Measurements from ENCODE around the gene COX17. TPM values are rescaled to one million over a fixed set of nuclear protein-coding genes. Genes with fewer than 3 reads are reported as not detected.

The COX17 gene
- total RNA-seq, 1 donor from 2014 or later: 16.9 TPM

DNA sequence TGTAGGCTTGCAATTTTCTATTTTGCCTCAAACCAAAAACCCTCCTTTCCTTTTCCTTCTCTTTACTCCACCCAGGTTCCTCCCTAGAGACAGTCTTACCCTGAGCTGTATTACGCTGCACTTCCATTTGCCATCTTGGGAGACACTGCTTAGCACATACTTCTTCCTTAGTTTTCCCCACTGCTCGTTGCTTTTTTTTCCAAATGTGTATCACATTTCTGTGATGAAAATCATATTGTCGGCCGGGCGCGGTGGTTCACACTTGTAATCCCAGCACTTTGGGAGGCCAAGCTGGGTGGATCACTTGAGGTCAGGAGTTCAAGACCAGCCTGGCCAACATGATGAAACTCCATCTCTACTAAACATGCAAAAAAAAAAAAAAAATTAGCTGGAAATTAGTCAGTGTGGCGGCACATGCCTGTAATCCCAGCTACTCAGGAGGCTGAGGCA, 46.3 kb downstream of the COX17 start:
- H3K27ac Mint-ChIP-seq (ENCODE audit: unreplicated experiment): no peak overlapping the region
- H3K4me3 Mint-ChIP-seq (ENCODE audit: unreplicated experiment): no peak overlapping the region
- H3K4me1 Mint-ChIP-seq (ENCODE audit: unreplicated experiment): peaks cover 5% of the 10 kb centered on the region

GRCh38 chr3:119630128-119630879, 46.9 kb downstream of the COX17 start:
- Mint-ChIP-seq H3K36me3 (ENCODE audit: low read depth, unreplicated experiment) (no peaks in the 10 kb centered on the region), H3K4me1 (ENCODE audit: unreplicated experiment) (peaks cover 7% of the 10 kb centered on the region), H3K9me3 (ENCODE audit: unreplicated experiment) (no peaks in the 10 kb centered on the region), H3K27ac (ENCODE audit: unreplicated experiment) (no peak overlapping the region), H3K4me3 (ENCODE audit: unreplicated experiment) (no peak overlapping the region), H3K27me3 (ENCODE audit: unreplicated experiment) (peaks cover 7% of the 10 kb centered on the region)
- no peak for DNase-seq (ENCODE audit: low spot score)
- TF ChIP-seq, protein P1, sequence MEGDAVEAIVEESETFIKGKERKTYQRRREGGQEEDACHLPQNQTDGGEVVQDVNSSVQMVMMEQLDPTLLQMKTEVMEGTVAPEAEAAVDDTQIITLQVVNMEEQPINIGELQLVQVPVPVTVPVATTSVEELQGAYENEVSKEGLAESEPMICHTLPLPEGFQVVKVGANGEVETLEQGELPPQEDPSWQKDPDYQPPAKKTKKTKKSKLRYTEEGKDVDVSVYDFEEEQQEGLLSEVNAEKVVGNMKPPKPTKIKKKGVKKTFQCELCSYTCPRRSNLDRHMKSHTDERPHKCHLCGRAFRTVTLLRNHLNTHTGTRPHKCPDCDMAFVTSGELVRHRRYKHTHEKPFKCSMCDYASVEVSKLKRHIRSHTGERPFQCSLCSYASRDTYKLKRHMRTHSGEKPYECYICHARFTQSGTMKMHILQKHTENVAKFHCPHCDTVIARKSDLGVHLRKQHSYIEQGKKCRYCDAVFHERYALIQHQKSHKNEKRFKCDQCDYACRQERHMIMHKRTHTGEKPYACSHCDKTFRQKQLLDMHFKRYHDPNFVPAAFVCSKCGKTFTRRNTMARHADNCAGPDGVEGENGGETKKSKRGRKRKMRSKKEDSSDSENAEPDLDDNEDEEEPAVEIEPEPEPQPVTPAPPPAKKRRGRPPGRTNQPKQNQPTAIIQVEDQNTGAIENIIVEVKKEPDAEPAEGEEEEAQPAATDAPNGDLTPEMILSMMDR (IDR thresholded peaks at IDR 0.05; ENCODE audit: unreplicated experiment): no peak

More for the DNA sequence above, 46.3 kb downstream of the COX17 start:
- peaks cover 4% of the 10 kb centered on the region for H3K27me3 Mint-ChIP-seq (ENCODE audit: unreplicated experiment)
- TF ChIP-seq, protein P1 (IDR thresholded peaks at IDR 0.05; ENCODE audit: unreplicated experiment): no peak
- no peaks in the 10 kb centered on the region for H3K36me3 Mint-ChIP-seq (ENCODE audit: low read depth, unreplicated experiment)
- H3K9me3 Mint-ChIP-seq (ENCODE audit: unreplicated experiment): no peaks in the 10 kb centered on the region
- DNase-seq (ENCODE audit: low spot score): no peak

GRCh38 chr3:119628816-119629445, 48.3 kb downstream of the COX17 start:
- Mint-ChIP-seq H3K36me3 (ENCODE audit: low read depth, unreplicated experiment) (no peaks in the 10 kb centered on the region), H3K27ac (ENCODE audit: unreplicated experiment) (no peak overlapping the region), H3K27me3 (ENCODE audit: unreplicated experiment) (peaks cover 8% of the 10 kb centered on the region), H3K9me3 (ENCODE audit: unreplicated experiment) (no peaks in the 10 kb centered on the region), H3K4me3 (ENCODE audit: unreplicated experiment) (no peak overlapping the region), H3K4me1 (ENCODE audit: unreplicated experiment) (peaks cover 7% of the 10 kb centered on the region)
- TF ChIP-seq, protein P1 (IDR thresholded peaks at IDR 0.05; ENCODE audit: unreplicated experiment): no peak
- DNase-seq (ENCODE audit: low spot score): no peak

GRCh38 chr3:119628390-119628789, 48.8 kb downstream of the COX17 start:
- Mint-ChIP-seq H3K27ac (ENCODE audit: unreplicated experiment) (no peak overlapping the region), H3K36me3 (ENCODE audit: low read depth, unreplicated experiment) (no peaks in the 10 kb centered on the region), H3K27me3 (ENCODE audit: unreplicated experiment) (peaks cover 8% of the 10 kb centered on the region), H3K9me3 (ENCODE audit: unreplicated experiment) (no peaks in the 10 kb centered on the region), H3K4me3 (ENCODE audit: unreplicated experiment) (no peak overlapping the region), H3K4me1 (ENCODE audit: unreplicated experiment) (peaks cover 7% of the 10 kb centered on the region)
- TF ChIP-seq, protein P1 (IDR thresholded peaks at IDR 0.05; ENCODE audit: unreplicated experiment): no peak
- DNase-seq (ENCODE audit: low spot score): no peak

DNA sequence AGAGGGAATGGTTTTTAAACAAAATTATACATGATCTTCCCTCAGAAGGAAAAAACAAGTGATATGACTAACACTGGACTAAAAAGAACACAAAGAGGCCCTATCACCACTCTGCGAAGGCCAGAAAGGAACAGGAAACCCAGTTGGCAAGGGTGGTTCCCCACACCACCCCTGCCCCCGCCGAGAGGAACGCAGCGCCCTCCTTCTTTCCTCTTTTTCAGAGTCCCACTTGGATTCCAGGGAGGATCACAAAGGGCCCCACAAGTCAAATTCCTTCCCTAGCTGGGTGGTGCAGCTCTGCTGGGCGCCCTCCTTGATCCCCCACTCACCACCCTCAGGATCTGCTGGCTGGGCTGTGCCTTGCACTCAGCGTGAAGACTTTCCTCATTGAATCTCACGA, 49.7 kb downstream of the COX17 start:
- H3K4me1 Mint-ChIP-seq (ENCODE audit: unreplicated experiment): peaks cover 7% of the 10 kb centered on the region
- H3K36me3 Mint-ChIP-seq (ENCODE audit: low read depth, unreplicated experiment): no peaks in the 10 kb centered on the region
- DNase-seq (ENCODE audit: low spot score): no peak
- no peaks in the 10 kb centered on the region for H3K9me3 Mint-ChIP-seq (ENCODE audit: unreplicated experiment)
- no peak overlapping the region for H3K4me3 Mint-ChIP-seq (ENCODE audit: unreplicated experiment)
- TF ChIP-seq, protein P1 (IDR thresholded peaks at IDR 0.05; ENCODE audit: unreplicated experiment): no peak
- H3K27ac Mint-ChIP-seq (ENCODE audit: unreplicated experiment): no peak overlapping the region
- H3K27me3 Mint-ChIP-seq (ENCODE audit: unreplicated experiment): peaks cover 8% of the 10 kb centered on the region

All from endothelial cell (in vitro differentiated cells).